ENCODE measurements around the gene PJA2. TPM values are rescaled to one million over a fixed set of nuclear protein-coding genes. Genes with fewer than 3 reads are reported as not detected.

The PJA2 gene
- total and polyA plus RNA-seq, 9 of the 15 experiments (the other 6 are each of a cell fraction or from before 2014, with no cell fraction given): 25.1 to 82.1 (median 50.1) TPM

- TF ChIP-seq BCLAF1 (IDR thresholded peaks at IDR 0.05; ENCODE audit: borderline replicate concordance in 1 of 2, control insufficient read depth in 1 of 2, low read depth in 2 of 2, low read length in 1 of 2) (no peak; a peak in 1 of 4 replicates), E2F5 (CRISPR knock-in tag; IDR thresholded peaks at IDR 0.05) (no peak; the same call in 1 of the 2 replicates), MEF2A (IDR thresholded peaks at IDR 0.05; ENCODE audit: control insufficient read depth, low read depth, low read length) (no peak), HIVEP1 (CRISPR knock-in tag; IDR thresholded peaks at IDR 0.05) (no peak), HINFP (tag; conservative IDR thresholded peaks at IDR 0.05; ENCODE audit: low read depth) (no peak), ARID2 (IDR thresholded peaks at IDR 0.05) (no peak), NFIX (CRISPR knock-in tag; IDR thresholded peaks at IDR 0.05; ENCODE audit: low read depth) (no peak), E2F3 (CRISPR knock-in tag; IDR thresholded peaks at IDR 0.05) (no peak), MYBL2 (IDR thresholded peaks at IDR 0.05; ENCODE audit: low read depth) (no peak), MYBL2 (CRISPR knock-in tag; IDR thresholded peaks at IDR 0.05; ENCODE audit: borderline replicate concordance) (no peak), SNAPC5 (CRISPR knock-in tag; IDR thresholded peaks at IDR 0.05) (no peak), IRF1 (CRISPR knock-in tag; IDR thresholded peaks at IDR 0.05; ENCODE audit: borderline replicate concordance) (no peak), CHAMP1 (IDR thresholded peaks at IDR 0.05) (no peak), NFIC (IDR thresholded peaks at IDR 0.05) (peak; percentile 39), ETS2 (tag; IDR thresholded peaks at IDR 0.05; ENCODE audit: borderline replicate concordance, poor library complexity, severe bottlenecking) (no peak), RFX1 (IDR thresholded peaks at IDR 0.05) (no peak), EWSR1 (IDR thresholded peaks at IDR 0.05; ENCODE audit: borderline replicate concordance, low read depth, partially characterized antibody) (no peak)
Observed at GRCh38 chr5:109408991-109409843, 557 bp downstream of the PJA2 start (continued).
